ENCODE results near the gene LPP. TPM values are rescaled to one million over a fixed set of nuclear protein-coding genes. Genes with fewer than 3 reads are reported as not detected.

The LPP gene
- total and polyA plus RNA-seq, 2 donors from 2014 or later, result 6.7 to 233 TPM

GRCh38 chr3:188631291-188632010 lies 477.5 kb downstream of the LPP start:
- Histone ChIP-seq H3K27ac (ENCODE audit: low read depth in 2 of 2, low read length in 2 of 2) (no peak overlapping the region), H3K9ac (ENCODE audit: low read length in 3 of 3) (no peak overlapping the region), H3K27me3 (ENCODE audit: control insufficient read depth, insufficient read depth, low read length) (no peaks in the 10 kb centered on the region), H3K4me1 (ENCODE audit: control insufficient read depth in 2 of 3, insufficient read depth in 2 of 3, low read depth in 1 of 3, low read length in 3 of 3) (peaks cover 0 to 5% (median 2%) of the 10 kb centered on the region in 3 donors), H3K36me3 (ENCODE audit: control insufficient read depth in 2 of 3, insufficient read depth in 3 of 3, low read length in 3 of 3) (no peaks in the 10 kb centered on the region), H3K9me3 (ENCODE audit: control insufficient read depth in 2 of 3, insufficient read depth in 1 of 3, low read length in 3 of 3) (no peaks in the 10 kb centered on the region), H3K4me3 (ENCODE audit: low read length in 3 of 3) (no peak overlapping the region)
- DNase-seq (no peak), FAIRE-seq (no peak)
- intact Hi-C loops (cut with DNase I), result no loop called here
- TF ChIP-seq CTCF (IDR thresholded peaks at IDR 0.05; ENCODE audit: borderline replicate concordance, extremely low read depth, insufficient read depth), result no peak

DNA sequence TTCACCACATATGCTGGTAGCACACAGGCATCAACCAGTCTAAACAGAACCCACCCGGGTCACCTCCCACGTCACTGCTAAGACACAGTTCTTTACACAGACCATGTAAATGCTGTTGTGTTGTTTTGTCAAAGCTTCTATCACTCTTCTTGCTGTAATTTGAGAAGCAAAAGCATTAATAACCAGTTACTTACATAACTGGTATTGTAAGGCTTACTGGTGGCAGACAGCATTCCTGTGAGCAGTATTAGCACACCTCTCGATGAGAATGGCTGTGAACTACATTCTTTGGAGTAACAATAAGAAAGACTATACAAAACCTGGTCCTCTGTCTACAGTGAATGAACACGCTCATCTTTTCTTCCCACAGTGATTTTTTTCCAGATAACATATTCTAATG lies 479.2 kb downstream of the LPP start:
- FAIRE-seq (no peak), DNase-seq (no peak)
- no peaks in the 10 kb centered on the region for H3K27me3 ChIP-seq (ENCODE audit: control insufficient read depth, insufficient read depth, low read length)
- peaks cover 0 to 5% (median 2%) of the 10 kb centered on the region in 3 donors for H3K4me1 ChIP-seq (ENCODE audit: control insufficient read depth in 2 of 3, insufficient read depth in 2 of 3, low read depth in 1 of 3, low read length in 3 of 3)
- no peaks in the 10 kb centered on the region for H3K9me3 ChIP-seq (ENCODE audit: control insufficient read depth in 2 of 3, insufficient read depth in 1 of 3, low read length in 3 of 3)
- intact Hi-C loops (cut with DNase I), result no loop called here
- no peak for TF ChIP-seq CTCF (IDR thresholded peaks at IDR 0.05; ENCODE audit: borderline replicate concordance, extremely low read depth, insufficient read depth)
- H3K9ac ChIP-seq (ENCODE audit: low read length in 3 of 3), result no peak overlapping the region
- no peaks in the 10 kb centered on the region for H3K36me3 ChIP-seq (ENCODE audit: control insufficient read depth in 2 of 3, insufficient read depth in 3 of 3, low read length in 3 of 3)
- H3K4me3 ChIP-seq (ENCODE audit: low read length in 3 of 3), result no peak overlapping the region
- H3K27ac ChIP-seq (ENCODE audit: low read depth in 2 of 2, low read length in 2 of 2), result no peak overlapping the region

DNA sequence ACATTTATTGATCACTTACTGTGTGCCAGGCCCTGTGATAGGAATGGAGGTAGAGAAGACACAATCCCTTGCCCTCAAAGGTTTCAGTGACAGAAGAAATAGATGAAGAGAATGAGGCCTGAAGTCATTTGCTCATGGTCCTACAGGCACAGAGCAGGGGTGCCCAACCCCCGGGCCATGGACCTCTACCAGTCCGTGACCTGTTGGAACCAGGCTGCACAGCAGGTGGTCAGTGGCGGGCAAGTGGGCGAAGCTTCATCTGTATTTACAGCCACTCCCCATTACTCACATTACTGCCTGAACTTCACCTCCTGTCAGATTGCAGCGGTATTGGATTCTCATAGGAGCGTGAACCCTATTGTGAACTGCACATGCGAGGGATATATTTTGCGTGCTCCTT lies 480.3 kb downstream of the LPP start:
- Histone ChIP-seq H3K36me3 (ENCODE audit: control insufficient read depth in 2 of 3, insufficient read depth in 3 of 3, low read length in 3 of 3) (no peaks in the 10 kb centered on the region), H3K9ac (ENCODE audit: low read length in 3 of 3) (no peak overlapping the region), H3K27ac (ENCODE audit: low read depth in 2 of 2, low read length in 2 of 2) (no peak overlapping the region), H3K4me3 (ENCODE audit: low read length in 3 of 3) (no peak overlapping the region), H3K4me1 (ENCODE audit: control insufficient read depth in 2 of 3, insufficient read depth in 2 of 3, low read depth in 1 of 3, low read length in 3 of 3) (peaks cover 0 to 5% (median 2%) of the 10 kb centered on the region in 3 donors), H3K9me3 (ENCODE audit: control insufficient read depth in 2 of 3, insufficient read depth in 1 of 3, low read length in 3 of 3) (no peaks in the 10 kb centered on the region), H3K27me3 (ENCODE audit: control insufficient read depth, insufficient read depth, low read length) (no peaks in the 10 kb centered on the region)
- DNase-seq (peak in 1 of 5 donors; percentile 52), FAIRE-seq (no peak)
- TF ChIP-seq CTCF (IDR thresholded peaks at IDR 0.05; ENCODE audit: borderline replicate concordance, extremely low read depth, insufficient read depth), result no peak
- intact Hi-C loops (cut with DNase I), result no loop called here

All from kidney (tissue), 14 donors.